Stimulated activated CD4-positive, alpha-beta T cell treated with anti-CD3 and anti-CD28 coated beads, Interleukin-4, amount 100 ng/mL, for 1 hour (primary cell): ENCODE data around the gene ERO1A.
"Not testable (repeated sequence)": the region's sequence is repeated elsewhere in the genome, so short reads cannot be mapped to it uniquely, and the experiment has no call there.

Source experiments
- DNase-seq: peaks from one replicate; pipeline ENCODE4 v3.0.0-alpha.2; 2020

Gene ERO1A, protein sequence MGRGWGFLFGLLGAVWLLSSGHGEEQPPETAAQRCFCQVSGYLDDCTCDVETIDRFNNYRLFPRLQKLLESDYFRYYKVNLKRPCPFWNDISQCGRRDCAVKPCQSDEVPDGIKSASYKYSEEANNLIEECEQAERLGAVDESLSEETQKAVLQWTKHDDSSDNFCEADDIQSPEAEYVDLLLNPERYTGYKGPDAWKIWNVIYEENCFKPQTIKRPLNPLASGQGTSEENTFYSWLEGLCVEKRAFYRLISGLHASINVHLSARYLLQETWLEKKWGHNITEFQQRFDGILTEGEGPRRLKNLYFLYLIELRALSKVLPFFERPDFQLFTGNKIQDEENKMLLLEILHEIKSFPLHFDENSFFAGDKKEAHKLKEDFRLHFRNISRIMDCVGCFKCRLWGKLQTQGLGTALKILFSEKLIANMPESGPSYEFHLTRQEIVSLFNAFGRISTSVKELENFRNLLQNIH

DNA sequence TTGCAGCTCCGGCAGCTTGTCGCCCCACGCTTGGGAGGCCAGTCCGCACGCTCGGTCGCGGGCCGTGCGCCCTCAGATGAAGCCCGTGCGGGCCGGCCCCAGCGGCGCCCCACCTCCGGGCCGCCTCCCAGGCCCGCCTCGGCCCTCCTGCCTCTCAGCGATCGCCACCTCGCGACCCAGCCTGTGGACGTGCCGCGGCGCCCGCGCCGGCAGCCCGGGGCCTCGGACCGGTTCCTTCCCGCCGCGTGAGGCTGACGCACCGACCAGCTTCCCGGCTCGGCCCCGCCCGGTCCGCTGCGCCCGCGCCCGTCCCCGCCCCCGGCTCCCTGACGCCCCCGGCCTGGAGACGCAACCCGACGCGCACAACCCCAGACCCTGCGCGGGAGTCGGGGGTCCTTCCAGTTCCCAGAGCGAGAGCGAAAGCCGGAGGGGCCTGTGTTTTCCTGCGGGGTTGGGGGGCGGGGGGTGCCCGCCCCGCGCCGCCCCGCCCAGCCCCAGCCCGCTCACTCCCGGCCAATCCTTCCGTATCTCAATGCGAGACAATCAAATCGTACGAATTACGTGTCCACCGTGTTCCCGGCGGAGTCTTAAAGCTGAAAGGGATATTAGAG lies at the start of gene ERO1A:
ERO1A (minus strand) TSS at position 78 of the 611 bp plus-strand sequence; CDS start at position 1, 77 bp downstream.
- DNase-seq = peak; percentile 68

DNA sequence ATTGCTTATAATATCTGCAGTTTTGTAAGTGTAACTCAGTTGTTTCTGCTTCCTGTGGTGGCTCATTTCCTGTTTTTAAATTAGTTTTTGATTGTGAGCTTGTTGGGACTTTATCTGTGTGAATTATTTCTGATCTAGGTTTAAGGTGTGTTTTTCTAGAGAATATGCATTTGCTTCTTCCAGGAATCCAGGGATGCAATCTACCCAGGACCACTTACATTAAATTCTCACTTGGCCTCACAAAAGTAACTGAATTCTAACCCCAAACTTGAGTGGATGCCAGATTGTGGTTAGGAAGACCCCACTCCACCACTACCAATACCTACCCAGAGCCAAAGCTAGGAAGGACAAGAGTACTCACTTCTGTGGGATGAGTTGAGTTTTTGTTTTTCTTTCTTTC lies 46.5 kb upstream of the ERO1A start:
- DNase-seq = no peak

DNA sequence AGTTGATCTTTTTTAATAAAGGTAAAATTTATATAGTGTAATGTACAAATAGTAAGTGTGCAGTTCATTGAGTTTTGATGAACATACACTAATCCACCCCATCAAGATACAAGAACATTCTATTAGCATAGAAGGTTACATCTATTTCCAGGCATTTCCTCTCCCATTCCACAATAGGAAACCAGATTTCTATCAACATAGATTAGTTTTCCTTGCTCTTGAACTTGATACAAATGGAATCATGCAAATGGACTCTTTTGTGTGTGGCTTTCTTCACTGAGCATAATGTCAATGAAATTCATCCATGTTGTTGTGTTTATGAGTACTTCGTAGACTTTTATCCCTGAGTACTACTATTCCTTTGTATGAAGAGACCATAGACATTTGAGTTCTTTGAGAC lies 45.4 kb upstream of the ERO1A start:
- no peak for DNase-seq

DNA sequence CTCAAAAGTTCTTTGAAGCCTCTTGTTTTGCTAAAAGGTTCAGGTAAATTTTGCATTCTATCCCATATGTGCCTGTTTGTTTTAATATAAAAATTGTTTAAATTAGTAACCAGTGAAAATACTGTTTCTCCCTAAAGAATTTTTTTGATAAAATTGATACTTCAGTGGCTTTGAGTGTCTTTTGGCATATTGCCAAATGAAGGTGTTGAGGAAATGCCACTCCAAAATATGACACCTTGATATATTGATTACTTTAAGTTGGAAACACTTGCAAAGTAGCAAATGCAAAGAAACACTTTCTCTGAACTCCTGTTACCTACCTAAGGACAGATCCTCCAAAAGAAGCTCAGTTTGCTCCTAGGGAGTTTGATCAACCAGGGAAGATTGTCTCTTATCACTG lies 43.1 kb upstream of the ERO1A start:
- DNase-seq = no peak

DNA sequence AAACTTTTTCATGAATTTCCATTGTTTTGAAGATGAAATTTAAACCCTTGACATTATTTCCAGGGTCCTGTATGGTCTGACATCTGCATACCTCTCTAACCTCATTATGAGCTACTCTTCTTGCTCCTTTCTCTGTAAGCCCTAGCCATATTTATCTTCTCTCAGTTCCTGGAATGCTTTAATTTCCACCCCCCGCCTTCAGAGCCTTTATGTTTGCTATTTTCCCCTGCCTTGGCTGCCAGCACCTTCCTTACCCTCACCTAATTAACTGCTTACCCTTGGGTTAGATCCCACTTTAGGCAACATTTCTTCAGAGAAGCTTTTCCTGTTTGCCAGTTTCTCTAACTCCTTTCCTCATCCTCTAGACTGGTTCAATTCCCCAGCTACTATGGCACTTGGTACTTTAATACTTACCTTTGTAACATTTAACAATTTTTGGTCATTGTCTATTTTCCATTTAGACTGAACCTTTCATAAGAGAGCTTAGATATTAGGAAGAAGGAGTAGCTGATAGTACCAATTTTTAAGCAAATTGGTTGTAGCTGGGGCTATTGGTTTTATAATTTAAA lies 40.6 kb upstream of the ERO1A start:
- DNase-seq = no peak

DNA sequence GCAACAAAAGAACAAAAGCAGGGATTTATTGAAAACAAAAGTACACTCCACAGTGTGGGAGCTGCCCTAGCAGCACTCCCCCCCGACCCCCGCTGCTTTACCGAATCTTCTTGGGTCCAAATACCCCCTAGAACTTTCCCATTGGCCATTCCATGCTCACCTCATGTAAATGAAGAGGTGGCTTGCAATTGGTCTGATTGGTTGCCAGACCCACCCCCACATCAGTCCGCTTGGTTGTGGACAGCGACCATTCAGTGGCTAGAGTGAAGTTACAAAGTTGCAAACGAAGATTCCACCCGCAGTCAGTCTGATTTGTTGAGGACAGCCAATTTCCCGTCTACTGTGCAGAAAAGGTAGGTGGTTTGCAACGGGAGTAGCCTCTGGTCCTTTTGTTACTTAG lies 38.5 kb upstream of the ERO1A start:
- DNase-seq = no peak

DNA sequence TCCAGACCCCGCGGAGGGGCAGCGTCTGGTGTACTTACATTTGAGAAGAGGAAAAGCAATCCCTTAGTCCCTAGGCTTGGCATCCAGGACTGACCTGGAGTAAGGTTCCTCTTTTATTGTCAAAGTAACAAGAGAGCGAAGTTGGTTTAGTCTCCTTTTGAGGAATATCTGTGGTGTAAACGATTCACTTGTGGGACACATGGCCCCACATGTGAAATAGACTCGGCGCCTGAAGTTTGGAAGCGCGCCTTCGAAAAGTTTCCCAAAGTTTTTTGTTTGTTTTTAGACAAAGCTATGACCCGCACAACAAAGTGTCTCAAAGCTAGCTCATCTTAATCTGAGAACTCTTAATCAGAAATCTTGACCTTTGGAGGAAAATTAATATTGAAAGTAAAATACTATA lies 35.4 kb upstream of the ERO1A start:
- DNase-seq = no peak

DNA sequence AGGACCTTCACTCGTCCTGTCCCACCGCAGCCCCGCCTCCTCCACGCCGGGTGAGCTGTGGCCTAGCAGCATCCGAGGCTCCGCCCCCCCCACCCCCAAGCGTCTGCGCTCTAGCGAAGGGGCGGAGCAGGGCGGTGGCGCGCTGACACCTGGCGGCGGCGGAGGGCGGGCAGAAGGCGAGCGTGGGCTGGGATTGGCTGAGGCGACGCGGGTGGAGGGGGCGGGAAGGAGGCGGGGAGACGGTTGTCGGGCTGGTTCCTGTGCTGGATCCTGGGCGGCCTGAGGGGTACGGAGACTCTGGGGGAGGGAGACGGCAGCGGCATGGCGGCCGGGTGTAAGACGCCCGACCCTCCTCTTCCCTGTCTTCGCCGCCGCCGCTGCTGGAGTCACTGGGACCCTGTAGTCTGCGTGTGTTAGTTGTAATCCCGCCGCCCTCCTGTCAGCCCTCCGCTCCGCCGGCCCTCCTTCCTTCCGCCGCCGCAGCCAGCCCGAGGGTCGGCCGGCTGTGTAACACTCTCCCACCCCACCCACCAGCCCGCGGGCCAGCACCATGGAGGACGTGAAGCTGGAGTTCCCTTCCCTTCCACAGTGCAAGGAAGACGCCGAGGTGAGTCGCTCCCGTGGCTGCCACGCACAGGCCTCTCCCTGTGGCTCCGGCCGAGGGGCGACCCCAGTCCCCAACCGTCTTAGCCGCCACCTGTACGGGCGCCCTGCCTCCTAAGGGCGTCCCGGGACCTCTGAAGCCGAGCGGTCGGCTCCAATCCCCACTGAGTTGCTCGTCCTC lies 34.8 kb upstream of the ERO1A start, which contains the start of gene STYX:
STYX (plus strand) TSS at position 242 of the 784 bp plus-strand sequence; CDS start at position 551, 309 bp downstream.
- peak; percentile 99 for DNase-seq

DNA sequence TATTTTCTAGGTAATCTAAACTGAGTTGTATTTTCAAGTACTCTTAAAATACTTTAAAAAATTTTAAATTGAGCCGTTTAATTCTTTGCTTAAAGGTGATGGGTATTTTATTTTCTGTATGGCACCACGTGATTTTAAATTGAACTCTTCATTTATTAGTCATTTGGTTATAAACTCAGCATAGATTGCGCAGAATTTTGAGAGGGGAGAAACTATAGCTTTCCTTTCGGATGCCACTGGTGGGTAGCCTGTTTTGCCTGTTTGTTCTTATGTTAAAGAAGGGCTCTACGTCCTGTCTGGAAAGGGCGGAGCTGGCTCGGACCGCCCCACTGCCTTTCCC lies 34.2 kb upstream of the ERO1A start:
- DNase-seq = no peak

DNA sequence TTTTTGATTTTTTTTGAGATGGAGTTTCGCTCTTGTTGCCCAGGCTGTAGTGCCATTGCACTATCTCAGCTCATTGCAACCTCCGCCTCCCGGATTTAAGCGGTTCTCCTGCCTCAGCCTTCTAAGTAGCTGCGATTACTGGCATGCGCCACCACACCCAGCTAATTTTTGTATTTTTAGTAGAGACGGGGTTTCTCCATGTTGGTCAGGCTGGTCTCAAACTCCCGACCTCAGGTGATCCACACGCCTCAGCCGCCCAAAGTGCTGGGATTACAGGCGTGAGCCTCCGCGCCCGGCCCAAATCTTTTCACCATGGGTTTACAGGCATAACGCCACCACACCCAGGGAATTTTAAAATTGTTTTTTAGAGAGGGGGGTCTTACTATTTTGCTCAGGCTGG lies 33.7 kb upstream of the ERO1A start:
- DNase-seq = not testable (repeated sequence)

DNA sequence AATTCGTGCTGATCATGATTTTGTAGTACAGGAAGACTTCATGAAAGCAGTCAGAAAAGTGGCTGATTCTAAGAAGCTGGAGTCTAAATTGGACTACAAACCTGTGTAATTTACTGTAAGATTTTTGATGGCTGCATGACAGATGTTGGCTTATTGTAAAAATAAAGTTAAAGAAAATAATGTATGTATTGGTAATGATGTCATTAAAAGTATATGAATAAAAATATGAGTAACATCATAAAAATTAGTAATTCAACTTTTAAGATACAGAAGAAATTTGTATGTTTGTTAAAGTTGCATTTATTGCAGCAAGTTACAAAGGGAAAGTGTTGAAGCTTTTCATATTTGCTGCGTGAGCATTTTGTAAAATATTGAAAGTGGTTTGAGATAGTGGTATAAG lies 32.2 kb upstream of the ERO1A start:
- not testable (repeated sequence) for DNase-seq

DNA sequence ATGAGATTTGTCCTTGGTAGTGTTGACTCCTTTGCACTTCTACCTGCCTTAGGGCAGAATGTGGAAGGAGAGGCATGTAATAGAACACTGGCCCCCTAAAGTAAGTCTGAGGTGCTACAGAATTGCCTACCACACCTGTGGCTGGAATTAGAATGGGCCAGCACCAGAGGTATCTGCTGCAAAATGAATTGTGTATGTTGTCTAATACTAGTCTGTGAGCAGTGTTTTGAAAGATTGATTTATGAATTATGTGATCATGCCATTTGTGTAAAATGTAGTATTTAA lies 28.9 kb upstream of the ERO1A start:
- DNase-seq = no peak

DNA sequence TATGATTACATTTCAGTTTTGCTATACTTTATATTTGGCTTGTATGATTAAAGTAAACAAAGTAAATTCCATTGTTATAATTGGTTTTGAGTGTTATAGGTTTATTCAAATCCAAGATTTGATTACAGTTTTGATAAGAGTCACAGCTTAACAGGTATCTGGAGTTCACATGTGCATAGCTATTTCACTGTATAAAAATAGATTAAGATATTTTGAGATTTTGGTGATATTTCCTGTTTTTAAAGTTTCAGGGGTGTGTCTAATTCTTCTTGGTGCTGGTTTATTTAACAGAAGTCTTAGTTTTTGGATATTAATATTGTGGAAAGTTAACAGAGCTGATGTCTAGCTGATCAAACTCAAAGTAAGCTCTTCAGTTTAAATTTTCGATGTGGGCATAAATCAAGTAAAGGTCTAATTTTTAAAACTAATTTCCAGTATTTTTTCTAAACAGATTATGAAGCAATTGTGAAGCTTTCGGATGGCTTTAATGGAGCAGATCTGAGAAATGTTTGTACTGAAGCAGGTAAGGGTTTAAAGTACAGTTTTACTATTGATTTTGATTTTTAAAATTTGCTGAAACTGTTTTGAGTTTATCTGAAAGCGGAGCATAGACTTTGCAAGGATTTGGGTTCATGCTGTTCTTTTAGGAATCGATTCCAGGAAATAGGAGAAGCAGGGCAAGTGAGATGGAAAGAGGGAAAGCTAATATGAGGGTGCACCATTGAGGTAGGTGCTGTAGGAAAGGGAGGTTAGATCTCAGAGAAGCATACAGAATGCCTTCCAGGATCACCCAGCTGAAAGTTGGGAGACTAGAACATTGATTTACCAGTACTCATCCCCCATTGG lies 28.4 kb upstream of the ERO1A start:
- DNase-seq = no peak

DNA sequence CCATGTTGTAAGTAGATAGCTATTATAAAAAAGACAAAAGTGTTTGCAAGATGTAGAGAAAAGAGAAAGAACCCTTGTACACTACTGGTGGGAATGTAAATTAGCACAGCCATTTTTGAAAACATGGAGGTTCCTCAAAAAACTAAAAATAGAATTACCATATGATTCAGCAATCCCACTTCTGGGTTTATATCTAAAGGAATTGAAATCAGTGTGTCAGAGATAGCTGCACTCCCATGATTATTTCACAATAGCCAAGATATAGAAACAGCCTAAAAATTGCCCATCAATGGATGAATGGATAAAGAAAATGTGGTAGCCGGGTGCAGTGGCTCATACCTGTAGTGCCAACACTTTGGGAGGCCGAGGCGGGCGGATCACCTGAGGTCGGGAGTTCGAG lies 20.8 kb upstream of the ERO1A start:
- DNase-seq = no peak

DNA sequence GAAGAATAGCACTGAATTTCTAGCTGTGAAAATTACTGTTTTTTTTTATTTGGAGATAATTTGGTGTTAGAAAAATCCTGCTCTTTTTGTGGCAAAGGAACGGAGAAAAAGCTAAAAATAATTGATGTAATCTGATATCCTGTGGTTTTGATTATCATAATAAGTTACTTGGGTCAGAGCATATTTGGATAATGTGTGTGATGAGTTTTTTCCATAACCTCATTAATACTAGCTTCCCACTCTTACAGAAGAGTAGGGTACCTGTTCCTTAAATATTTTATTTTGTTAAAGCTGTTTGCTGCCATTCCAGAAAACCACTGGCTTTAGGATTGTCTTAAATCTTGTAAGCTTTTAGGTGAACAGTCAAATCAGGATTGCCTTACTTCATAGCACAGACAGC lies 16.3 kb upstream of the ERO1A start:
- no peak for DNase-seq

DNA sequence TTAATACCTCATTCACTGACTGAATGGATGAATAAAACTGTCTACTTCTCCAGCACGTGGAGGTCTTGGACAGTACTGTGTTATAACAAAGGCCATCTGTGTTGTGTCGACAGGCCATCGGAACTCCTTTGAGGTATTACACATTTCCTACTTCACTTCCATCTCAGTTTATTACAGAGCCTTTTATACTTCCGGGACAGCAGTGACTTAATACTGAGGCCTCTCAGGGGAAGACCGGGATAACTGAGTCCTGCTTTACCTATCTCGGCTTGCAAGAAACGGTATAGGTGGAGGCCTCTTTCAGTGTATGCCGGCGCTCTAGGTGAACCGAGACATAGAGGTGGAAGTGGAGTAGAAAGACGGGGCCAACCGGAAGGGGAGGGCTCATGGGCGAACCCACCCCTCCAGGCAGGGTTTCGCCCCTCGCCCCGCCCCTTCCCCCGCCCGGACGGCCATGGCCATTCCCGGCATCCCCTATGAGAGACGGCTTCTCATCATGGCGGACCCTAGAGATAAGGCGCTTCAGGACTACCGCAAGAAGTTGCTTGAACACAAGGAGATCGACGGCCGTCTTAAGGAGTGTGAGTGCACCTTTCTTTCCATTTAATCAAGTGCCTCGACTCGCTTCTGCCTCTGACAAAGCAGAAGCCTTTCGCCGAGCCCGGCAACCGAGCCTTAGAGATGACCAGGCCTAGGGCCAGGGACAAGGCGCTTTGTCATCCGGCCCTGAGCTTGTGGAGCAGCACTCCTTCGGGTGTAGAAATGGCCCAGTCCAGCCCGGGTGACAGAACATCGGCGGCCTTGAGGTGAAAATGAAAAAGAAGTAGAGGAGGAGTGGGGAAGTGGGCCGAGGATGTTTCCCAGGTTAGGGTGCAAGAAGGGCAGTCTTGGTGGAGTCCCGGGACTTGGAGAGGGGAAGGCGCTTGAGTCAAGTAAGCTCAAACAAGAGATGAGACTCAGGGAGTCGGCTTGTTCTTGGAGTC lies 11.7 kb upstream of the ERO1A start, which contains the start of gene PSMC6:
PSMC6 (plus strand) TSS at position 477 of the 983 bp plus-strand sequence; CDS start at position 497, 20 bp downstream.
- peak; percentile 97 for DNase-seq

DNA sequence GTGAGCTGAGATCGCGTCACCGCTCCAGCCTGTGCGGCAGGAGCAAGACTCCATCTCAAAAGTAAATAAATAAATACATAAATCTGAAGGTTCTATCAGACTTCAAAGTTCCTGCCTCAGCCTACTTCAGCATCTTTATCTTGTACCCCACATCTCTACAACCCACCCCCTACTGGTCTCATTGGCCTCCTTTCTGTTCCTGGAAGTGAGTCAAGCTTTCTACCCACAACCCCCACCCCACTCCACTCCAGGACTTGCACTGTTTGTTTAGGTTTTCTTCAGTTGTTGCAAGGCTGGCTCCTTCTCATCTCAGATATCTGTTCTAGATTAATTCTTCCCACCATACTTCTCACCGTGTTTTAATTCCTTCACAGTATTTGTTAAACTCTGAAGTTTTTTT lies 10.9 kb upstream of the ERO1A start:
- DNase-seq = peak; percentile 30

DNA sequence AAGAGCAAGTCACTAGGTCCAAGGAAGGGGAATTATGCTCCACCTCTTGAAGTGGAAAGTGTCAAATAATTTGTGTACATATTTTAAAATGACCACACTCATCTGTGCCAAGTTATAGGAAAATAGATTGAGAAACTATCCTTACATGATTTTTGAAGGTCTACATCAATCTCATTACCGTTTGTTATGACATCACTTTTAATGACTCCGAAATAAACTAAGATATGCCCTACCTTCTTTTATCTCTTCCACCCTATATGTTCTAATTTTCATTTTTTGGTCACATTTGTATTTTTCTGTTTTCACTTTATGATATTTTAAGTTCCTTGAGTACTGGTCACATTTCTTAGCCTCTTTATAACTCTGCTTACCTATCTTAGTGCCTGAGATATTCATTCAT lies 8.3 kb upstream of the ERO1A start:
- no peak for DNase-seq

DNA sequence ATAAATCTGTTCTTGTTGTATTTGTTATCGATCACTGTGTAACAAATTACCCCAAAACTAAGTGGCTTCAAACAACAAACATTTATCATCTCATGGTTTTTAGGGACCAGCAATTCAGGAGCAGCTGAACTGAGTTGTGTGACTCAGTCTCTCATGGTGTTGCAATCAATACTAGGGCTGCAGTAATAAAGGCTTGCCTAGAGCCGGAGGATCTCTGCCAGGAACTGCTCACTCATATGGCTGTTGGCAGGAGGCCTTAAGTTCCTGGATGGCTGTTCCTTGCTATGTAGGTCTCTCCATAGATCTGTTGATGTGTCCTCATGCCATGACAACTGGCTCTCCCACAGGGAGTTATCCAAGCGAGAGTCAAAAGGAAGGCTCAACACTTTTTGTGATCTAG lies 7.9 kb upstream of the ERO1A start:
- no peak for DNase-seq

DNA sequence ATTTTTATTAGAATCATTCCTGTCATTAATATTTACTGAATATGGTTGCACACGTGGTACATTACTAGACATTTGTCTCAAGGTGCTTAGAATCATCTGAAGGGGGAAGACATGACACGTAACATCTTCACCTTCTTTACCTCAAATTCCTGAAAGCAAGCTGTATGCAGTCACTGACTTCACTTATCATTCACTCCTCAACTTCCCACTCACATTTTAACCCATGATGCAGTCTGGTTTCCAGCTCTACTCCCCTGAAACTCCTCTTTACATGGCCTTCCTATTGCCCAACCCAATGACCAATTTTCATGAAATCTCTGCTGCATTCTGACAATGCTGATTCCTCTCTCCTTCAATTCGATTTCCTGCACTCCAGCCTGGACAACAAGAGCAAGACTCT lies 5.9 kb upstream of the ERO1A start:
- DNase-seq = no peak

DNA sequence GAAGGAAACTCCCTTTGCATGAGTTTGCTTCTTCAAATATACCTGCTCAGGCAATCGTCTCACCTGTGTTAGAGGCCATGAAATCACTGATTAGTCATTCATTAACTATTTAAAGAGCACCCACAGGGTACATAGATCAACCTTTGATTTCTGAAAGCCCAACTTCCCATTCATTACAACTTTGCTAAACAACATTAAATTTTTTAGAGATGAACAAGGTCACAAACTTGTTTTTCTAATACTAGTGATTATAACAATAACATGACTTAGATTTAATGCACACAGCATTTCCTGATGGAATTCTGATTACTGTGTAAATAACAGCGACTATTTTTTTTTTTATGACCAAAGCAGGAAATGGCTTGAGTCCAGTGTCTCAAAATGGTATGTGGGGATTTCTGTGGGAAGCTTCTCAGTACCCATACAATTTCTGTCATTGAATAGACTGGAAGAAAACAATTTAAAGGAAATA lies 5.4 kb upstream of the ERO1A start:
- DNase-seq = no peak
